Hematopoietic multipotent progenitor cell treated with erythropoietin and hydrocortisone succinate and interleukin-3 and kit ligand, for 8 days (in vitro differentiated cells): ENCODE results near the gene GCK.
A peak's percentile ranks its signal among the peaks of the same experiment; 100 is the strongest.
"Not testable (repeated sequence)": the region's sequence is repeated elsewhere in the genome, so short reads cannot be mapped to it uniquely, and the experiment has no call there.

ENCODE experiments used
- DNase-seq: peaks from one replicate; pipeline ENCODE4 v3.0.0-alpha.2; 2015

GCK gene

DNA sequence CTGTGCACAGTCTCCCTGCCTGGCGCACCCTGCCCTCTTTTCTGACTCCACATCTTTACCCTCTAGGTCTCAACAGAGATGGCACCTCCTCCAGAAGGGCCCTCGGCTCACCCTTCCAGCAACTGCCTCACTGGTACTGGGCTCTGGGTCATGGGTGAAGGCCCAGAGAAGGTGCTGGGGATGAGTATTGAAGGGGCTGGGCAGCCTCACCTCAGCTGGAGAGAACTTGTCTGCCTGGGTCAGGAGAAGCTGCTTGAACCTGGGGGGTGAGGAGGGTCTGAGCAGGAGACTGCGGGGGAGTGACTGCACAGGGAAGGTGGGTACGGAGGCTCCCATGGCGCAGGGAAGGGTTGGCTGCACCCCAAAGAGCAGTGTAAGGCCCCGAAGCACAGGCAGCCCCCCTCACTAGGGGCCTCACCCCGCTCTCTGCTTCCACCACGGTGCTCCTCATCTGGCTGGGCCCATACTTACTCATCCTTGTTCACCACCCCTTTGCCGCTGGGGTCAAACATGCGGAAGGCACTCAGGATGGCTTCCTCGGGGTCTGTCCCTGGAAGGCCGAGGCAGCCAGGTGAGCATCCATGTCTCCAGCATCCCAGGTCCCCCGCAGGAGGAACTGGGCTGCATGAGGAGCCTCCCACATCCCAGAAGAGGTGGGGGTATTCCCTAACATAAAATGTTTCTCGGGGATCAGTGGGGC, 49.8 kb downstream of the GCK start:
- DNase-seq = no peak

DNA sequence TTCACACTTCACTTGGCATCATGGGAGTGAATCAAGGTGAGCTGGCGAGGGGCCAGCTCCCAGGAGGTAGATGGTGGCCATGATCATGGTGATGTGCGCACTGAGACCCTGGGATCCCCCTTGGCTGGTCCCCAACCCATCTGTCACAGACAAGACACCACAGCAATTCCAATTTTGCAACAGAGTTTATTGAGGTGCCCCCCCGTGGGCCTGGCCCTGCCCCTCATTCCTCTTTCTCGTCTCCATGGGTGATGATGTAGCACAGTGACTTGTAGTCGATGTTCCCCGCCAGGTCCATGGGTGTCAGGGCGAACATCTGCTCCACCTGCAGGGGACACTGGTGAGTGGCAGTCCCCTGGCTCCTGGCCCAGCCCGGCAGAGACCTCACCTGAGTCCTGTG, 50.5 kb downstream of the GCK start:
- DNase-seq = no peak

DNA sequence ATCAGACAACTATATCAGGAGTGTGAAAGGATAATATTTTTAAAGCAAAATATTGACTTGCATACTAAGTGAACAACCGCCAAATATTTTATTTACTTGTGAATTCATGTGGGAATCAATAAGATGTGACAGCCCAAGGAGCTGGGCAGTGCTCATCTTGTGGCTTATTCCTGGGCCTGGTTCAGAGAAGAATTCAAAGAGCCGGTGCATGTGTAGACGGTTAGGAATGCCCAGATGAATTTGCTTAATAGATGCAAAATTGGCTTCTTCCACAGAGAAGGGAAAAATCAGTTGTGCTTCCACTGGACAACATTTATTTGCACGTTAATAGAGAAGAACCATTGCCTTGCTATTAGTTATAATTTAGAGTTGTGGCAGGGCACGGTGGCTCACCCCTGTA, 52.5 kb downstream of the GCK start:
- DNase-seq = no peak

DNA sequence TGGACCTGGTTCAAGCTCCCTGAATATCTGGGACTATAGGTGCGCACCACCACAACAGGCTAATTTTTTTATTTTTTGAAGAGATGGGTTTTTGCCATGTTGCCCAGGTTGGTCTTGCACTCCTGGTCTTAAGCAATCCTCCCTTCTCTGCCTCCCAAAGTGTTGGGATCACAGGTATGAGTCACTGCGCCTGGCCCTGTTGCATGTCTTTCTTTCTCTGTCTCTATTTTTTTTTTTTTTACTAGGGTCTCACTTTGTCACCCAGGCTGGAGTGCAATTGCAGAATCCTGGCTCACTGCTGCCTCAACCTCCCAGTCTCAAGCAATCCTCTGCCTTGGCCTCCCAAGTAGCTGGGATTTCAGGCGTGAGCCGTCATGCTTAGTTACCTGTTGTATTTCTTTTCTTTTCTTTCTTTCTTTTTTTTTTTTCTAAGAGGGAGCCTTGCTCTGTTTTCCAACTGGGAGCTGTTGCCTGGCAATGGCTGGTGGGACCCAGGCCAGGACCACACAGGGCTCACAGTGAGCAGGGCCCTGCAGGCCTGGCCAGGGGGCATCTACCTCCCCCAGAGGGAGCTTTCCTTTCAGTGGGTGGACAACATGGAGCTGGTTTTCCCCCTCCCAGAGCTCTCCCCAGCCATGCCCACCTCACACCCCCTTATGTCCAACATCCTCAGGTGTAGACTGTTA, 54.2 kb downstream of the GCK start:
- DNase-seq = no peak

DNA sequence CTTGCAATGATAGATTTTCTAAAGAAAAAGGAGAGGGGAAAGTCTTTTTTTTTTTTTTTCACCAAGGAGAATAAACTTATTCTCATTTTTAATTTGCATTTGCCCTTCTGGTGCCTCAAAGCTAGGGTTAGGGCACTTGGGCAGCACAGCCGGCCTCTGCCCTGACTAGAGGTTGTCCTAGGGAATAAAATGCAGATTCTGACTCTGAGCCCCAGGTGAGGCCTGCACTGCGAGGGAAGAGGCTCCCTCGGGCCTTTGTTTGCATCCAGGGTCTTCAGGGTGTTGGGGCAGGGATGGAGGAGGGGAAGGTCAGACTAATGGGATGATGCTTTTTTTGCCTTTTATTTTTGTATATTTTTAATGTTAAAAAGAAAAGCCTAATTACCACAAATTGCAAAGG, 55.9 kb downstream of the GCK start:
- no peak for DNase-seq

DNA sequence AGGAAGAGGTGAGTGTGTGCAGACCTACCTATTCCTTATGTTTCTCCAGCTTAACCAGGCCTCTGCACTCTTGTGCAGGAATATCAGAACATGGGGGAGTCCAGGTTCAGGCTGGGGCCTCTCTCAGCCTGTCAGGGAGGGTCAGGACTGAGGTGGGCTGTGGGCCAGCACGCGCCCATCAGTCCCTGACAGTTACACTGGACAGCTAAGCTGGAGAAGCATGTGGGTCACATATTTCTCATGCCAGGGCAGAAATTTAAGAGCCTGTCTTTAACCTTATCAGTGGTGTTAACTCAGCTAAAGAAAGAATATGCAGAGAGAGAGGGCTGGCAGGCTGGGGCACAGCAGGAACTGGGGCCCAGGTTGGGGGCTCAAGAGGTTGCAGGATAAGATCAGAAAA, 57.2 kb downstream of the GCK start:
- DNase-seq = no peak

DNA sequence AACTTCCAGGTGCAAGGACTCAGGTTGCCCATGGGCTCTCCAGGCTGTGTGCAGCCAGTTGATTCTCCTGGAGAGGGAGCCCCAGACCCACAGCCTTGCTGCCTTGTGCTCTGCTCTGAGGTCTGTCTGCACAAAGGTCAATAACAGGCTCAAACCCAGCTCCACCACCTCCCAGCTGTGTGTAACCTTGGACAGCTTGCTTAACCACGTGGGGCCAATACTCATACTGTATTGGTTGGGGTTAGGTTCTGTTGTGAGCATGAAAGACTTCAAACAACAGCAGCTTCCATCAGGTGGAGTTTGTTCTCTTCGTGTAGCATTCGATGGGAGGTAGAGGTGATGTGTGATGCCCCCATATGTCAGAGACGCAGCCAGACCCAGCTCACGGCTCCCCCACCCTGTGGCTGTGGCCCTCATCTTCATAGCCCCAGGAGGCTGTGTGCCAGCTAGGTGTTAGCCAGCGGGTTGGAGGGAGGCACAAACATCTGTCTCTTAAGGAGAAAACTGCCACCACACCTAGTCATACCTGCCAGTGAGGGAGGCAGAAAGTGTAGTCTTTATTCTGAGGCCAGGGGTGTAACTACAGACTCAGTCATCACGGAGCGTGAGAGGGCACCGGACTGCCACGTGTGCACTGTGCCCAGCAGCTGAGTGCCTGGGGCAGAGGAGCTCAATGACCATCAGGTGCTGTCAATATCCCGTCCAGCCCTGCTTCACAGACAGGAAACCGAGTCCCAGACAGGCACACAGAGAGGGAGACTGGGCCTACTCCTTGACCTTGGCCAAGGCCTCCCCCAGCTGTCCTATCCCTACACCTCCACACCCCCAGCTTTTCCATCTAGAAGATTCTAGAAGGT, 57.8 kb downstream of the GCK start:
- DNase-seq = no peak

DNA sequence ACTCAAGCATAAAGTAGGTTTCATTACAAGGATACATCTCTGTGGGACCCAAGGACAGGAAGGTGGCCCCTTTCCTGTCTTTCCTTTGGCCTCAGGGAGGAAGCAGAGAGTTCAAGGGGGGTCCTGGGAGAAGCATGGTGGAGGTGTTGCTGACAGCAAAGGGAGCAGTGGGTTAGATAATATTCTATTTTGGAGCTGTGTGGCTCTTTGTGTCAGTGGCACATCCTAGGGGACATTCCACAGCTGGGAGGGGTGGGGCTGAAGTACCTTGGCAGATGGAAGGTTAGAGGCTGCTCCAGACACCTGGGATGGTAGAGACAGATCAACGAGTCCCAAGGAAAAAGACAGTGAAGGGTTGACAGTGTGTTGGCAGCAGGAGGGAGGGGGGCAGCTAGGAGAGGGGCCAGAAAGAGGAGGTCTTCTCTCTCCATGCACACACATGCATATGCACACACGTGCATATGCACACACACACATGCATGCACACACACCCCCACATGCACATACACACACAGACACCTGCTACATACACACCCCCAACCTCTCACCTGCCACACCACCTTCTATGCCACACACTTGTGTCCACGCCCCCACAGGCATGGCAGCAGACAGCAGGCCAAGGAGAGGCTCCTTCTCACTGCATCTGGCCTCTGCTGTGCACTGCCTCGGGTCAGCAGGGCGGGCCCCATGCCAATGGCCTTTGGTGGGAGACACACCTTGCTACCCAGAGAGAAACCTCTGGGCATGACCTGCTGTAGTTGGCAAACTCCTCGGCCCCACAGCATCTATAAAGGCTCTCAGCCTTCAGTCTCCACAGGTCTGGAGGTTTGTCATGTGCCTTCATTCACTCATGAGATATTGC, 60.3 kb downstream of the GCK start:
- no peak for DNase-seq

DNA sequence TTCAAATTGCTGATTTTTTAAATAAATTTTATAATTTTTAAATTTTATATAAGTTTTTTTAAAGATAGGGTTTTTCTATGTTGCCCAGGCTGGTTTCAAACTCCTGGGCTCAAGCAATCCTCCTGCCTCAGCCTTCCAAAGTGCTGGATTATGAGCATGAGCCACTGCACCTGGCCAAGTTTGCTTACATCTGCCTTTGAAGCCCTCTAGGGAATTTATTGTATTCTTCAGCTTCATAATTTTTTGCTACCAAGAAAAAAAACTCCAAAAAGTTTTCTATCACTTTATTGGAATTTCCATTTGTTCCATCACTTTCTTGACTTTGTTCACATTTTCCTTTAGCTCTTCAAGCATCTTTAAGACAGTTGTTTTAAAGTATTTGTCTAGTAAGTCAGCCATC, 62.1 kb downstream of the GCK start:
- DNase-seq = no peak

DNA sequence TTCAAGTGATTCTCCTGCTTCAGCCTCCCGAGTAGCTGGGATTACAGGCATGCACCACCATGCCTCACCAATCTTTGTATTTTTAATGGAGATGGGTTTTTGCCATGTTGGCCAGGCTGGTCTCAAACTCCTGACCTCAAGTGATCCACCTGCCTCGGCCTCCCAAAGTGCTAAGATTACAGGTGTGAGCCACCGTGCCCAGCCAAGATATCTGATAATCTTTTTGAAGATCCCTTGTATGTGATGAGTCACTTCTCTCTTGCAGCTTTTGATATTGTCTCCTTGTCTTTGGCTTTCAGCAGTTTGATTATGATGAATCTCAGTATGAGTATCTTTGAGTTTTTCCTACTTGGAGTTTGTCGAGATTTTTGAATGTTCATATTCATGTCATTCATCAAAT, 62.7 kb downstream of the GCK start:
- DNase-seq = not testable (repeated sequence)

DNA sequence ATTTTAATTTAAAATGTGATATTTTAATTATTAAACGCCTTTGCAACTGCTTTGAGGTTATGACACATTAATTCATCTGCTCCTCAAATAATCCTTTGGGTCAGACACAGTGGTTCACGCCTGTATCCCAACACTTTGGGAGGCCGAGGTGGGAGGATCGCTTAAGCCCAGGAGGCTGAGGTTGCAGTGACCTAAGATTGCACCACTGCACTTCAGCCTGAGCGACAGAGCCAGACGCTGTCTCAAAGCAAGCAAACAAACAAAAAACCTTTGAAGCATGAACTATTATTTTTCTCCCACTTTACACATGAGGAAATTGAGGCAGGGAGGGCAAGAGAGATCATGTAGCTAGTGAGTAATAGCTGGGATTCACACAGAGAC, 64.4 kb downstream of the GCK start:
- DNase-seq = no peak

DNA sequence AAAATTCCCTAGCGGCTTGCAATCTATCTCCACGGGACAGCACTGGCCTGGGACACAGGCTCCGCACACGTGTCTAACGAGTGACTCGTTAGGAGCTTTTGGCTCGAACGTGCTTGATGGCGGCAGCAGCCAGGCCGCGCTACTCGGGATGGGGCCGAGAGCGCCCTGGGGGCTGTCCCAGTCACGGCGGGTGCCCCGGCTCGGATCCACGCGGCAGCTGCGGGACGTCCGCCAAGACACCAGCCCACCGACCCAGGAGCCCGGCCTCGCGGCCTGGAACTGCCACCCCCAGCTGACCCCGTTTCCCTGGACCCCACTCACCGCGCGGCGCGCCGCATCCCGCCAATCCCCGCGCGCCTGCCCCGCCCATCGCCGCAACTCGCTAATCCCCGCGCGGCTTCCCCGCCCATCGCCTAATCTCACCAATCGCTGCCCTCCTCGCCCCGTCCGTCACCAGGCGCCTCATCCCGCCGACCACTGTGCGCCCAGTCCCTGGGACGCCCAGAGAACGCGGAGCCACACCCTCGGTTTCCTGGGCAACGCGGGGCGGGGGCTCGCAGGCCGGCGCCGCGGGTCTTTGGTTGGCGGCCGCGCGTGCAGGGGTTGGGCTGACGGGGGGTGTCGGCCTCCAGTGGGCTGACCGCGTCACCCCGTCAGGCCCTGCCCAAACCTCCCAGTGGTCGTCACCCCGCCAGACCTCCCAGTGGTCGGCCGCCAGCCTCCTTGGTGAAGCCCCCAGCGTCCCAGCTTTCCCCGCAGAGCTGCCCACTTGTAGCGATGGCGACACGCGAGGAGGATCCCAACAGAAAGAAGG, 65.8 kb downstream of the GCK start, which contains the start of gene POLD2:
Gene POLD2, minus strand, starts transcription at position 359 of the 814 bp plus-strand sequence. CDS start 1,495 bp downstream, outside the sequence.
- peak; percentile 97 for DNase-seq

DNA sequence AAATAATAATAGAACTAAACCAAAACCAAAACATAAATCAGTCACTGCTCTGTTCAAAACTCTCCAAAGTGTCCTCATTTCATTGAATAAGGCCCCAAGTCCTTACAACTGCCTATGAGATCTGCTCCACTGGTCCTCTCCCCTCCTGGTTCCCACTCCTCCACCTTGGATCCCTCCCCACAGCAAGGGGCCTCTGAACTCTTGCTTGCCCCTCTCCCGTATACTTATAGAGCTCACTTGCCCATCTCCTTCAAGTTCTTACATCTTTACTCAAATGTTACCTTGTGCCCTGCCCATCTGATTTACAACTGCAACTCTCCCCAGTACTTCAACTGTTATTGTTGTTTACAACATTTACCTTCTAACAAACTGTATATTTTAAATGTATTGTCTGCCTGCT, 66.7 kb downstream of the GCK start:
- DNase-seq = peak; percentile 19

DNA sequence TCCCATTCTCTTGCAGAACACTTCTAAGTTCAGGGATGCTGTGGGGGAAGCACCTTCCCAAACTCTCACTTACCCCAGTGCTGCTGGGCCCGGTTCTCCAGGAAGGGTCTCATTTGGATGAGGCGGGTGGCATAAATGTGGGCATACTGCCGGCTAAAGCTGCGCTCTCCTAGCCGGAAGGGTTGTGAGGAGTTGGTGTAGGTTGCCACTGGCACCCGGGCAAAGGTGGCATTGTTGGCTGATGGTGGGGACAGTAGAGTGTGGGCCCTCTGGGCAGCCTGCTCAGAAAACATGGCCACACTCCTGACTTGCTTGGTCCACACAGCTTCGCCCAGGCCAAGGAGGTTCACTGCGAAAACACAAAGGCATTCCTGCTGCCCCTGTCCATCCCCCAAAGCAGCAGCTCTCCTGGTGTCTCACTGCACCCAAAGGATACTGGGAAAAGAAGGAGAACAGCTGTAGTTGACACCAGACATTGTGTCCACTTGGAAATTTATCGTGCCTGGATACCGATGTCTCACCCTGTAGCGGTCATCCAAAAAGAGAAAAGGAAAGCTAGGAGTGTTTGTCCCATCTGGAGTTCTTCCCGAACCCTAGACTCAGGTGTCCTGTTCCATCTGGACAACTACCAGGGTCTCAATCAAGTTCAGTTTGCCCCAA, 67.3 kb downstream of the GCK start:
- no peak for DNase-seq

DNA sequence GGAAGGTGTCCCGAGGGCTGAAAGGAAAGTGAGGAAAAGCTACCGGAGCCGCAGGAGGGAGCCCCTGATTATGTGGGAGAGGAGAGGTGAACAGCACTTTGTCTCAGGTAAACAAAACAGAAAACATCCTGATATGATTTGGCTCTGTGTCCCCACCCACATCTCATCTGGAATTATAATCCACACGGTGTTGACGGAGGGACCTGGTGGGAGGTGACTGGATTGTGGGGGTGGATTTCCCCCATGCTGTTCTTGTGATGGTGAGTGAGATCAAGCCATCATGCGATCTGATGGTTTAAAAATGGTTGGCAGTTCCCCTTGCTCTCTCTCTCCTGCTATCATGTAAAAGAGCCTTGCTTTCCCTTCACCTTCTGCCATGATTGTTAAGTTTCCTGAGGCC, 68.8 kb downstream of the GCK start:
- no peak for DNase-seq

DNA sequence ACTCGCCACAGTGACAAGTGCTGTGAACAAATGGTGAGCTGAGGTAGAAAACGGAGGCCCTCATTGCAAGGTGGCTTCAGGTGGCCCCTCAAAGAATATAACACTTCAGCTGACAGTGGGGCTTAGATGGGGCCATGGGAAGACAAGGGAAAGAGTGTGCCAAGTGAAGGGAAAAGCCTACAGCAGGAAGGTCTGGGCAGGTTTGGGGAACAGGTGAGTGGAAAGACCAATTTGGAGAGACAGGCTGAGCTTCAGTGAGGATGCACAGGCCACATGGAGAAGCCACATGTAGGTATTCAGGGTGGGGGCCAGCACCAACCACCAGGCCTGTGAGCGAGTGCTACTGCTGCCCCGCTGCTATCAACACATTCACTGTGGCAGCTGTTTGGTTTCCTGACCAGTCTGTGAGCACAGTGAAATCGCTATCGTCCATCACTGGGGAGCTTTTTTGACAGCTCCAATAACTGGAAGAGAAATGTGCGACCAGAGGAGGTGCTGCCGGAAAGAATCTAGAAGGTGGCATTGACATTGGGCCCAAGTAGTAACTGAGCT, 69.3 kb downstream of the GCK start:
- no peak for DNase-seq

DNA sequence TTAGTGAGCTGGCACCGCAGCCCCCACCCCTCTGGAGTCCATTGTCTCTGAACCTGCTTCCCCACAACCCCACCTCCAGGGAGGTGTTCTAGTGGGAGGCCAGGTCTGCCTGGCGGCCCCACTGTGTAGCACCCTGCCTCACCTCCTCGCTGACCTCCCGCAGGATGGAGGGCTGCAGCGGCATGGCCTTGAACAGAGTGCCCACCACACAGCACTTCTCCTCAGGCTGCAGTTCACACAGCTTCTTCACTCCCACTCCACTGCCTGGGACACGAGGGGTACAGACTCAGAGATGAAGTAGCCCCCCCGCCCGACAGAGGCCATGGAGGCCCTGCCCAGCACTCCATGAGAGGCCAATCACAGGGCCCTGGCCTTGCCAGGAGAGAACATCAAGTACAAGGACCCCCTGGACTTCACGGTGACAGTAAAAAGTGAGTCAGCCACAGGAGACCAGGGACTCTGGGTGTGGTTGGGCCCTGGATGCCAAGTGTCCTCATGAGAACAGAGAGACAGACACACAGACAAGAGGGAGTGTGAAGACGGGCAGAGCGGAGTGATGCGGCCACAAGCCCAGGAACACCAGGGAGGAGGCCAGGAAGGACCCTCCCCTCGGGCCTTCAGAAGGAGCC, 71.3 kb downstream of the GCK start:
- DNase-seq = no peak

DNA sequence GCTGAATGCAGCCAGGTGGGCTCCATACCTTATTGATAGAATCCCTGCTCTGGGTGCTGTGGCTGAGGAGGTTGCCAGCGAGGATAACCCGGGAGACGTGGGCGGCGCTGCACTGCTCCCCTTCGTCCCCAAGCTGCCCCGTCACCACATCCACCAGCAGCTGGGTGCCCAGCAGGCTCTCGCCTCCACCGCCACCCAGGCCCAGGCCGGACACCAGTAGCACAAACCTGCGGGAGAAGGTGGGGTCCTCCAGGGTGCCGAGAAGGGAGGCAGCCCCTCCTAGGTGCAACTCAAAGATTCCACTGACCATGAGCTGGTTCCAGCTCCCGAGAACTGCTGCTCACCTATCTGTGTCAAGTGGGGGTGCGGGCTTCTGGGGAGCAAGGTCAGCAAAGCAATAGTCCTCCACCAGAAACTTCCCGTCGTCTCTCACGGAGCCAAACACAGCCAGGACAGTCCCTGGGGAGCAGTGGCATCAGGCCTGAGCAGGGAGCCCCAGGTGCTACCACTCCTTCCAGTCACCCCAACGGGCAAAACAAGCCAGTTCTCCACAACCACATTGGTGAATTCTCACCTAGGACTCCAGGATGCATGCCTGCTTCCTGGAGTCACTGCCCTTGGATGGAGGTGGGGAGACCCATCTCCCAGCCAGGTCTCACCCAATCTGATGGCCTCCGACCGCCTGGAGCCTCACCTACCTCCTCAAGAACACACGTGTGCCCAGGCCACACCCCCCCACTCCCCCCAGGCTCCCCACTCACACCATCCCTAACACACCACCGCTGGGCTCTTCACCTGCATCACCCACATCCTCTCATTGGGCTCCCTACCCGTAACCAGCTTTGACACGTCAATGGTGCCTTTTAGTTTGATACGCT, 72.2 kb downstream of the GCK start:
- DNase-seq = no peak

DNA sequence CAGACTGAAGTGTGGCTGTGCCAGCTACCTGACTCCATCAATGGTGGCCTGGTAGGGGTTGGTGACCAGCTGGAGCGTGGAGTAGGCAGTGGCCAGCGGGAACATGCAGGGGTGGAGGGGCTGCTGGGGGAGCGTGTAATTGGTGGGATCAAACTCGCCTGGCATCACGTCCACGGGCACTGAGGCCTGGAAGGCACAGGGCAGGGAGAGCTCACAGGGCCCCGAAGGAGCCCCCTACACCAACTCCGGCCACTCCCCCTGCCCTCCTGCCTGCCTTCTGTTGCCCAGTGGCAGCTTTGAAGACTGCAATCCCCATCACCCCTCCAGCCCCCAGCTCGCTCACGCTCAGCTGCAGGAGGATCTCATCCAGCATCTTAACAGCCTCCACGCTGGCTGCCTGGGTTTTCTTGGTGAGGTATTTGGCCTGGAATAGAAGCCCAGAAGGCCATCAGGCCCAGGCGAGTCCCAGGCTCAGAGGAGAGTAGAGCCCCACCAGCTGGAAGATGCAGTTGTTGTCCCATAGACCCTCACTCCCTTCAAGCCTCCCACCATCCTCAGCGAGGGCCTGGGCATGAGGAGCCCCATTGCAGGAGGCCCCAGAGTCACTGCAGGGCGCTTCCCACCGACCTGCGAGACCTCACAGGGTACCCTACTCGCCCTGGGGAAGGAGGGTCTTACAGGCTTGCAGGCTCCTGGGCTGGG, 73.0 kb downstream of the GCK start:
- no peak for DNase-seq
